HG02870 (cell line): Measurements from ENCODE around the gene DYSF.

Experiments used
- ATAC-seq: cut with Tn5 transposase; IDR thresholded peaks from one replicate; pipeline ENCODE4 v1.9.1; 2021; ENCODE audit warnings: mild to moderate bottlenecking, moderate library complexity; ENCODE audit not compliant: unreplicated experiment

Gene DYSF

DNA sequence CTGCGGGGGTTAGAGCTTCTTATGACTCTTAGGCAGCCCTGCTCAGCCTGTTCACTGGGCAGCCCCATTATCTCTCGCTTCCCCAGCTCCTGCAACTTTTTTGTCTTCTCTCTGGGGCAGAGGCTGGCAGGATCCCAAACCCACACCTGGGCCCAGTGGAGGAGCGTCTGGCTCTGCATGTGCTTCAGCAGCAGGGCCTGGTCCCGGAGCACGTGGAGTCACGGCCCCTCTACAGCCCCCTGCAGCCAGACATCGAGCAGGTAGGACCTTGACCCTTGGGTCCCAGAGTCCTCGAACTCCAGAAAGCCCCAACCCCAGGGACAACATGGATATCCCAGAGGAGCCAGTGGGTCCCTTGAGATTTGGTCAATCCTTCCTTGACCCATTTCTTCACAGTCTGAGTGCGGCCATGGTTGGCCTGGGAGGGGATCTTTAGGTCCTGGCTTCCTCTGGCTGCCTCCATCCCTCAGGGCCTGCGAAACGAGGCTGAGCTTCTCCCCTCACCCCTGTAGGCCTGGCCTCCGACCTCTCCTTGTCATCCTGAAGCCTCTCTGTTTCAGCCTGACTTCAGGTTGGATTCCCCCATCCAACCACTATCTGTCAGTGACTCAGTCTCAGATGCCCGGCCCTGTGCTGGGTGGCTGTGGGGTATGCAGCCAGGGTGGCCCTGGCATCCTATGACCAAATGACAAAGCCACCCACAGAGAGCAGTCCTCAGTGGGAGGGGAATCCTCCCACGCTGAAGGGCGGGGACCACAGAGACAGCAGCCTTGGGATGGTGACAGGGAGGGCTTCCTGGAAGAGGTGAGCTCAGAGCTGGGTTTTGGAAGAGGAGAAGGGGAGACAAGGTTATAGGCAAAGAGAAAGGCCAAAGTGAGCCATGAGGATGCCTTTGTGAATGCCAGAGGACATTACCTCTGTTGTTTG lies 214.2 kb downstream of the DYSF start:
- no peak for ATAC-seq

DNA sequence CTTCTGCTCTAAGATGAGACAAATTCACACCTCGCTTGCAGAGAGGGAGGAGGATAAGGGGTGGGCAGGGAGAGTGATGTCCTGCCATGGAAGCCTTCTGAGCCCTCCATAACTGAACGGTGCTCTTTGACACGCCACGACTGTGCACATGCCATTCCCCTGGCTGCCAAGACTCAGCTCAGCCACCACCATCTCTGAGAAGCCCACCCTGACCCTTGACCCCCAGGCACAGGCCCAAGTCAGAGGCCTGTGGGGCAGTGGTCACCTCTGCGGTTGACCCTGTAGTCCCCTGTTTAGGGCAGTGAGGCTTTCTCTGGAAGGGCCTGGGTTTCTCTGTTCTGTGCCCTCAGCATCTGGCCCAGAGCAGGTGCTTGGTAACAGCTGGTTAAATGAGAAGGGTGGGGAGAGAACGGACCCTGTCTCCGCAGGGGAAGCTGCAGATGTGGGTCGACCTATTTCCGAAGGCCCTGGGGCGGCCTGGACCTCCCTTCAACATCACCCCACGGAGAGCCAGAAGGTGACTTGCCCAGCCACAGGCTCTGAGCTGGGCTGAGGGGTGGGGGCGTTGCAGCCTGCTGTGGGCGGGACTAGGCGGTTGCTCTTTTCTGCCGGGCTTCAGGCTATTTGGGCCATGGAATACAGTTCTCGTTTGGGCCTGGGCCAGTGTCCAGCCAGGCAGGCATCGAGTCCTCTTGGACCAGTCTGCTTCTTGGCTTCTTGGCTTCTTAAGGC lies 215.1 kb downstream of the DYSF start:
- no peak for ATAC-seq

DNA sequence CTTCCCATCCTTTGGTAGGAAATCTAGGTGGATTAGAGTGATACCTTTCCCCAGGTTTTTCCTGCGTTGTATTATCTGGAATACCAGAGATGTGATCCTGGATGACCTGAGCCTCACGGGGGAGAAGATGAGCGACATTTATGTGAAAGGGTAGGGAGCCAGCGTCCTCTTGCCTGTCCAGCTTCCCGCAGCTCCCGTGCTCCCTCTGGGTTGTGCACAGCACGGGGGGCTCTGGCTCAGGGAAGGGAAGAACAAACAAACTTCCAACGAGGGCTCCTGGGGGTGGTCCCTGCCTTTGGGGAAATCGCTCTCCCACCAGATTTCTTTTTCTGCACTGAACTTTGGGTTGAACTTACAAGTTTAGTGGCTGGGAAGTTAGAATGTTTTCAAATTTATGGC lies 215.7 kb downstream of the DYSF start:
- no peak for ATAC-seq

DNA sequence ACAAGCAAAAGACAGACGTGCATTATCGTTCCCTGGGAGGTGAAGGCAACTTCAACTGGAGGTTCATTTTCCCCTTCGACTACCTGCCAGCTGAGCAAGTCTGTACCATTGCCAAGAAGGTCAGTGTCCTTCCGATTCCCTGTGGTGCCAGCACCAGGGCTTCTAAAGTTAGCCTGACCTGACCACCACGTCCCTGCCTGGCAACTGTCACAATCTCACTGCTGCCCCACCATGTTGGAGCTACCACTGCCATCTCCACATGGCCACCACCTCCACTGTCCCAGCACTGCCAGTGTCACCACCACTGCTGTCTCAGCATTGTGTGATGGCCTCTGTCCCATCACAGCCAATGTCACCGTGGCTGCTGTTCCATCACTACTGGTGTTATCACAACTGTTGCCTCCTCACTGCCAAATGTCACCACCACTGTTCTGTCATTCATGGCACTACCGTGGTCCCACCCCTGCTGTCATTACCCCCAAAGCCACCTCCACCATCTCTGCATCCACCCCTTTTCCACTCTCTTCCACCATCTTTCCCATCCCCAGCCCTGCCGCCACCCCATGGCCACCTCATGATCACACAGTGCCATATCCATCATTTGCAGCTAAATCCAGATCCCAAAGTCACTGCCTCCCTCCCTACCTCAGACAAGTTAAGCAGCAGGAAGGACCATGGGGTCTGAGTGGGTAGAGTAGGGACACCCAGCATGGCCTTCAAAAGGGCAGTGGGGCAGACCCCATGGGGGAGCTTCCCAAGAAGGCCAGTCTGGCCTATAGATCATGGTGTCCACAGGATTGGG lies 216.5 kb downstream of the DYSF start:
- ATAC-seq, result no peak

DNA sequence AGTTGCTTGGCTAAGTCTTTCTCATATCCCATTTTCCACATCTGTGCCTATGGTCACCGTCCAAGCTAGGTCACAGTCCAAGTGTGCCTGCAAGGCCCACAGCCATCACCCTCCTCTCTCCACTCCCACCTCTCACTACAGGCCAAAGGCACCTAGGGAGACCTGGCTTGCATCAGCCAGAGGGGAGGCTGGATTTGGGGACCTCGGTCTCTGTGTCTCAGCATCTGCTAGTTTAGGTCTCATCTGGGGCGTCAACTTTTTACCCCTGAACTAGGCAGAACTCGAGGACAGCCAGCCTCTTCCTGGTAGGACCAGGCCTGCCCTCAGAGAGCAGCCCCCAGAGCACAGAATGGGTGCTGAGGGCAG lies 217.1 kb downstream of the DYSF start:
- ATAC-seq, result no peak

DNA sequence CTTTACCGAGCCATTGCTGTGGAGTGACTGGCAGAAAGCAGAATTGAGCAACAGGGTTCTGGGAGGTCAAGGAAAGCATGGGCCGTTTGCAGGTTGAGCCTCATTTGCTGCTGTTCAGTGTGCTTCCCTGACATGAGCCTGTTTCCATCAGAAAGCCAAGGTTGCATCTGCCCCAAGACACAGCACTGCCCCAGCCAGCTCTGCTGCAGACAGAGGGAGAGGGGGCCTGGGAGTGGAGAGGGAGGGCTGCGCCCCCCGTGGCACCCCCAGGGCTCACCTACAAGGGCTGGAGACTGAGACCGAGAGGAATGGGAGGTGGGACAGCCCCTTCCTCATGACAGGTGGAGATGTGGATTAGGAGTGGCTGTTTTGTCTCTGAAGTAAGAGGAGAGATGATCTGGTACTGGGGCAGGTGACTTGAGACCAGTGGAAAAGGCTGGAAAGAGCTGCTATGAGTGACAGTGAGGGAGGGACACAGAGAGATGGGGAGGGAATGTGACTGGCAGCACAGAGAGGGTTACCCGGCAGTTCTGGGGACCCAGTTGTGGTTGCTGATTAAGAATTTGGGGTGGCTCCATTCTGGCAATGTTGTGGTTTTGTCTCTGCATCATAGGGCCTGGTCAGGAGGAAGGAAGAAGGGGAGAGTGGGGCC lies 218.0 kb downstream of the DYSF start:
- ATAC-seq, result no peak

DNA sequence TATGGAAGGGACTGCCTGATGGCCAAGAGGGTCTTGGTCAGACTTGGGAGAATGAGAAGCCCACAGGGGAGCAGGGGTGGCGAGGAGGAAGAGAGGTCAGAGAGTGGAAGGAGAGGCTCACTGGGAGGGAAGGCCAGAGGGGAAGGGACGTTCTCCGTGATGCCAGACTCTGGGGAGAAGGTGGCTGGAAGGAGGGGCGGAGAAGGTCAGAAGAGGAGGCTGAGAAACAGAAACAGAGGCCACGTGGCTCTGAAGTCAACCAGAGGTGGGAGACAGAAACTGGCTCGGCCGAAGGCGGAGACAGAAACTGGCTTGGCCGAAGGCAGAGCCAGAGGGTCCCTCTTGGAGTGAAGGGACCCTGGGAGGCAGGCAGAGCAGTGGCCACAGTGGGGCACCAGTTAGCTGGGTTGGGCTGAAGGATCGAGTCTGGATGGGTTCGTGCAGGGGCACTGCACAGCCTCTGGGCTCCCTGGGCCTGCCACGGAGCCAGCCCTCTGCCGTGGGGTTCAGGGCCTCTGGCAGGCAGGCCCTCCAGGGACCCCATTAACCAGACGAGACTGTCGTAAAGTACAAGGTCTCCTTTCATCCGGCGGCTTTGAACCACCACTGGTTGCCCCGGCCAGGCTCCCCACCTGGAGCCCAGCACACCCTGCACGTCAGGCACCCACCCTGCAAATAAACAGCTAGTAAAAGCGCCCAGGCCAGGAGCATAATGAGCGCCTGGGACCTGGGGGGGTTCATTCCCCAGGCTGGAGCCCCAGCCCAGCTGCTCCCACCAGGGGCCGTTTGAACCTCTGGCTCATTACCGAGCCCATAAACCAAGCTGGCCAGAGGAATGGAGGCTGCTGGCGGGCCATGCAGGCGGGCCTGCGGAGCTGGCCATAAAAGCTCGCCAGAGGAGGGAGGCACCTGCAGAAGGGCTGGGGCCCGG lies 218.8 kb downstream of the DYSF start:
- no peak for ATAC-seq

DNA sequence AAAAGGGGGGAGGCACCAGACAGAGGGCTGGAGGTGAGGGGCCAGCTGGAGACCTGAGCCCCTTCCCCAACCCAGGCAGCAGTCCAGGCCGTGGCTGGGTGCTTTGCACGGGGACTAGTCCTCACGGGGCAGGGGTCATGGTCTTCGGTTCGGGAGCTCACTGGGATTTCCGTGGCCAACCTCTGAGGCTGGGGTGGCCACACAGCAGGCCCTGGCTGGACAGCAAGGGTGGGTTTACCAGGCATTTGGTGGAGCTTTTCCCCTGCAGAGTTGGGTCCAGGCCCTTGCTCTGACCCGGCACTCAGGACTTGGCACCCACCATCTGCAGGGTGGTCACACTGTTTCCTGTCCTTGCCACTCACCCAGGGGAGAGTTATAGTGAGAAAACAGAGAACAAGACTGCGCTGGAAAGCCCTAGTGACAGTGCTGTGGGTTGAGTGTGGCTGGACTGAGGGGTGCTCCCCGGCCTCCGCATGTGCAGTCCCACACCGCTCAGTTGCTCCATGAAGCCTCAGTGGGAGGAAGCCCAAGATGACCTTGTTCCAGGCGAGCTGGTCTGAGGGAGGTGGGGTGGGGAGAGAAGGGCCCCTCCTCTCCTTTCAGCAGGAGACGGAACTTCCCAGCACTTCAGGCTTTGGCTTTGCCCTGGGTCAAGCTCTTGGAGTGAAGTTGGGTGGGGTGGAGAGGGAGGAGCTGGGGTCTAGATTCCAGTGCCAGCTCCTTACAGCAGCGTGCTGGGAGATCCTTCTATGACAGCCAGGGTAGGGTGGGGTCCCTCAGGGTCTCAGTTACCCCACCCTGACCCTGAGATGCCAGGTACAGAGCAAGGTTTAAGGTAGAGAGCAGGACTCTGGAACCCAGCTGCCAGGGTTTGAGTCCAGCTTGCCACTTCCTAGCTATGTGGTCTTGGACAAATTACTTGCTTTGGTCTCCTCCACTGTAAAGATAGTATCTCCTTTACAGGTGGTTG lies 219.8 kb downstream of the DYSF start:
- ATAC-seq, result no peak

DNA sequence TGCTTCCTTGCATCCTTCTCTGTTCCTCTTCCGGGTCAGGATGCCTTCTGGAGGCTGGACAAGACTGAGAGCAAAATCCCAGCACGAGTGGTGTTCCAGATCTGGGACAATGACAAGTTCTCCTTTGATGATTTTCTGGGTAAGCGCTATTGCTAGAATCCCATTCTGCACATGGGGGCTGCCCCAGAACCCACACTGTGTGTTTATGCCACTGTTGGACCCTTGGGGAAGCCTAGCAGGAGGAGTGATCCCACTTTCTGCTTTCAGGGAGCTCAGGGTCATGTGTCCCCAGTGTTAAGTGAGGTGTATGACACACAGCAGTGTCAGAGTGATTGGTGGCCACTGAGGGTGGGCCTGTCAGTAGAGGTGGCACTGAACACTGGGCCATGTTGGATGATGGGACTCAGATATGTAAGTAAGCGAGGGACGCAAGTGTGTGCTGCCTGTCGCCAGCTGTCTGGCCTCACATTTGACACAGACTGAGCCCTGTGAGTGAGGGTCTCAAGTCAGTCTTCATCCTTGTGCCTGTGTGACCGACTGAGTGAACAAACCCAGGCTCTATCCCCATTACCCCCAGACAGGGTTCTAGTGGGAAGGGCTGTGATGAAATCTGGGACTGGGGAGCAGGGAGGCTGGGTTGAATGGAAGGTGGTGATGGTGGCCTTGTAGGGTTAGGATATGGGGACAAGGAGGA lies 220.9 kb downstream of the DYSF start:
- ATAC-seq, result no peak

DNA sequence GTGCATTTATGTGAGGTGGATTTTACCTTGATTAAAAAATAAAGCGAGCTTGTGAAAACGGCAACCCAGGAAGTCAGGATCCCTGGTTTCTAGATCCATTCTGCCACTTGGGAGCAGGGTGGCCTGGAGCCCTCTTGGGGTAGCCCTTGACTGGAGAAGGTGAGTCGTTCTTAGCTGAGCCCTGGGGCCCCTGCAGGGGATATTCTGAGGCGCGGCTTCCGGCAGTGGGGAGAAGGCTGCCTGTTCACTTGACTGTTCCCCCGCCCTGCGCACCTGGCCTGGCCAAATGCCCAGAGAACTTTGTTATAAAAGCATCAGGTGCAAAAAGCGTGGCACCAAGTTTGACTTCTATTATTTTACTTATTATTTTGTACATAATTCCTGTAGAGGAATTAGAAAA lies 221.9 kb downstream of the DYSF start:
- no peak for ATAC-seq

DNA sequence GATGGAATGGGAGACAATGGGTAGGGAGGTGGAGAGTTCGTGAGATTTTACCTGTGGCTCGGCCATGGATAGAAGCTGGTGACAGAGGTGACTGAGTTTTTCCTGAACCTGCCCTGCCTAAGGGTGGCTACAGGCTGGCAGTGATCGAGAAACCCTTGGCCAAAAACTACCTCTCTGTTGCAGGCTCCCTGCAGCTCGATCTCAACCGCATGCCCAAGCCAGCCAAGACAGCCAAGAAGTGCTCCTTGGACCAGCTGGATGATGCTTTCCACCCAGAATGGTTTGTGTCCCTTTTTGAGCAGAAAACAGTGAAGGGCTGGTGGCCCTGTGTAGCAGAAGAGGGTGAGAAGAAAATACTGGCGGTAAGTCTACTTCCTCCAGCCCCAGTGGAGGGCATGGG lies 225.5 kb downstream of the DYSF start:
- no peak for ATAC-seq

DNA sequence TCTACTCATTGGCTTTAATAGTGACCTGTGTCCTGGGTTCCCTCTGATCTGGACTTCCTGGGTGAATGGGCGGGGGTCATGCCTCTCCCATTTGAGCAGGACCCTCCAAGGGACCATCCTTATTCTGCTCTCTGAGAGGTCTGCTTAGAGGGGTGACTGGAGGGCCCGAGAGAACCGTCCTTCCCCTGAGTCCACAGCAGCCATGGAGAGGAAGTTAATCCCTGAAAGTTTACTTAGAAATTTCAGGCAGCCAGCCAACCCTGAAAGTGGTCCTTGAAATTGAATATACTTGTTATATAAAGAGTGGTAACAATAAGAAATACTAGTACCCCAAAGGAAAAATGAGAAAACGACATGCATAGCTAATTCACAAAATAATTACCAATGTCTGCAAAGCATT lies 226.1 kb downstream of the DYSF start:
- no peak for ATAC-seq

DNA sequence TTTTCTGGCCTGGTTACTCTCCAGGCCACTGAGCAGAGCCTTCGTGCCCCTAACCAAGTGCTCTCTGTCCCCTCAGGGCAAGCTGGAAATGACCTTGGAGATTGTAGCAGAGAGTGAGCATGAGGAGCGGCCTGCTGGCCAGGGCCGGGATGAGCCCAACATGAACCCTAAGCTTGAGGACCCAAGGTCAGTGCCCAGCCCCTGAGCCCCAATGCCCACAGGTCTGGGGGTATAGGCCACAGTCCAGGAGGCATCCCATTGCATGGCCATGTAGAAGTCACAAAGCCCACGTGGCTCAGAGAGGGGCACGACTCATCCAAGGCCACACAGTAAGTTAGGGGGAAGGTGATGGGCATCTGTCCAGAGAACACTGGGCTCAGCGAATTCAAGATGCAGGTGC lies 227.6 kb downstream of the DYSF start:
- no peak for ATAC-seq

DNA sequence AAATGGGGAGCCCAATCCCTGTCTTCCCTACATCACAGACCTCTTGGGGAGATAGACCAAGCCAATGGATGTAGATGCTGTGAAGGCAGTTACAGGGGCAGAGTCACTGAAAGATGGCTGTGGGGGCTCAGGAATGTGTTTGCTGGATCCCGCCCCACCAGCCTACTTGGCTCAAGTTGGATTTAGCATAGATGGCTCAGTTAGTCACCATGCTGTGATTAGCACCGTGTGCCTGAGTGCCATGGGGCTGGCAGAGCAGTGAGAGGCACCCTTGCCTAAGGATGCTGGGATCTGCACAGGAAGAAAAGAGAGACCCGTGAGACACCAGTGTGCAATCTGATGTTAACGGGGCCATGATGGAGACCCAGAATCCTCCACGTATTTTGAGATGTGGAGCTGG lies 228.3 kb downstream of the DYSF start:
- no peak for ATAC-seq

DNA sequence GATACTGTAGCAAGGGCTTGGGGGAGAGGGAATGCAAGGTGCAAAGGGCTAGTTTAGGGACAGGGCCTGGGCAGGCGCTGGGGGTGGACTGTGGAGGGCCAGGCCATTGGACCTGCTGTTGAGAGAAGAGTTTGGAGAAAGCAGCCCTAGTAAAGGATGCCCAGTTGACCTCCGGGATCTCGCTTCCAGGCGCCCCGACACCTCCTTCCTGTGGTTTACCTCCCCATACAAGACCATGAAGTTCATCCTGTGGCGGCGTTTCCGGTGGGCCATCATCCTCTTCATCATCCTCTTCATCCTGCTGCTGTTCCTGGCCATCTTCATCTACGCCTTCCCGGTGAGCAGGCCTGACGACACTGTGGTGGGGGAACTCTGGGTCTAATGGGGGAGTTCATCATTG lies 229.0 kb downstream of the DYSF start:
- ATAC-seq, result no peak

DNA sequence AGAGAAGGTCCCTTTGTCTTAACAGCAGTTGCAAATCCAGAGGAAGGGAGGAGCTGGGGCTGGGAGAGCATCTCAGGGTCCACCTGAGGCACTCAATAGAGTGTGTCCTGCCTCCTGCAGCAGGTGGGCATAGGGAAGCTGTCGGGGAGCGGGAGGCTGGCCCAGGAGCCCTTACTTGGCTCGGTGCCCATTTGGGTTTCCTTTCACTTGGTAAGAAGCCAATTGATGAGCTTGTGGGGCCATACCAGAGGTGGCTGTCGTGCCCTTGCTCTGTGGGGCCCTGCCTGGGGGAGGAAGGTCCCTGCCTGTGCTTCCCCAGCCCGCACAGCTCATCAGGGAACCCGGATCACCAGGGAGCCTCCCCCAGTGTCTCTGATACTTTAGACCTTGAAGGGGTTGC lies 229.7 kb downstream of the DYSF start:
- ATAC-seq, result no peak

DNA sequence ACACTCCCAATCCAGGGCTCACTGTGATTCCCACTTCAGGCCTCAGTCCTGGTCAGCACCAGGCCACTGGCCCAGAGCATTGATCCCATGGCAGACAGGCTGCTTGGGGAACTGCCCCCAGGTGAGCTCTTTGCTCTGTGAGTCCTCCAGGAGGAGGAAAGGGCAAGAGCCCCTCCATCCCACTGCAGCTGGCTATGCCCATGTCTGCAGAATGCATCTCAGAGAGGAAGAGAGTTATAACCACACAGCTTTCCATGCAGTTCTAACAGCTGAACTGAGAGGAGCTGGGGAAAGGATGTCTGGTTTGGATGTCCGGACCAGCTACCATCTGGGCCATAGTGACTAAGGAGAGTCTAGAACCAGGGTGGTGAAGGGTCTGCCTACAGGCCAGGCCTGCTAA lies 230.3 kb downstream of the DYSF start:
- no peak for ATAC-seq
